ENCODE data around the gene RNF135.
"Not testable (repeated sequence)": the region's sequence is repeated elsewhere in the genome, so short reads cannot be mapped to it uniquely, and the experiment has no call there.

The RNF135 gene

GRCh38 chr17:30956764-30957374, 14.0 kb upstream of the RNF135 start:
- no peak for DNase-seq

DNA sequence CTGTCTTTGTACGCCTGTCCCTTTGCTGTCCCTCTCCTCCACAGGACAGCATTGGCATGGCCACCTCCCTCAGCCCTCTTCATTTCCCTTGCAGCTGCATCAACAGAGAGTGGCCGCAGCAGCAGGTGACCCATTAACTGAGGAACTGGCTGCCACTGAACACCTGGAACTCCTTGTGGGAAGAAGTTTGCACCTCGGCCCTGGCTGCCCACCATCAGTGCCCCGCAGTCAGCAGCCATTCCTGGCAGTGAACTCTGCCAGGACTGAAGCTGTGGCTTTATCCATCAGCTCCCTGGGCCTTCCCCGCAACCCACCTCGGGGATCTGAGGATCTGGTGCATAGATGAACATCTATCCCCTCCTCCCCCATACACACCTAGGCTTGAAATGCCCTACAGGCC, 13.1 kb upstream of the RNF135 start:
- no peak for DNase-seq

GRCh38 chr17:30958187-30958586, 12.7 kb upstream of the RNF135 start:
- DNase-seq = no peak

GRCh38 chr17:30961209-30962188, 9.3 kb upstream of the RNF135 start:
- no peak for DNase-seq

DNA sequence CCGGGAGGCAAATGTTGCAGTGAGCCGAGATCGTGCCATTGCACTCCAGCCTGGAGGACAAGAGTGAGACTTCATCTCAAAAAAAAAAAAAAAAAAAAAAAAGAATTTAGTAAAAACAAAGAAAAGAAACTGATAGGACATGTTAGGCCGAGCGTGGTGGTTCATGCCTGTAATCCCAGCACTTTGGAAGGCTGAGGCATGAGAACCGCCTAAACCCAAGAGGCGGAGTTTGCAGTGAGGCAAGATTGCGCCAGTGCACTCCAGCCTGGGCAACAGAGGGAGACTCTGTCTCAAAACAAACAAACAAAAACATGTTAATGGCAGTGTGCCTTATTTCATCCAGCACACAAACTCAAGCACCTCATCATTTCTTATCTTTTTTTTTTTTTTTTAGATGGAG, 6.5 kb upstream of the RNF135 start:
- DNase-seq = not testable (repeated sequence)

DNA sequence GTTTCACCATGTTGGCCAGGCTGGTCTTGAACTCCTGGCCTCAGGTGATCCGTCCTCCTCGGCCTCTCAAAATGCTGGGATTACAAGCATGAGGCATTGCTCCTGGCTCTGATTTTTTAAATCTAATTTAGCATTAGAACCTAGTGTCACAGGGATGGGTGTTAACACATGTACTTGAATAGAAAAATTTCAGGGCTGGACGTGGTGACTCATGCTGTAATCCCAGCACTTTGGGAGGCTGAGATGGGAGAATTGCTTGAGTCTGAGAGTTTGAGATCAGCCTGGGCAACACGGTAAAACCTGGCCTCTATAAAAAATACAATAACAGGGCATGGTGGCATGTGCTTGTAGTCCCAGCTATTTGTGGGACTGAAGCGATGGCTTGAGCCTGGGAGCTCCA, 6.0 kb upstream of the RNF135 start:
- no peak for DNase-seq

- DNase-seq = no peak
Measured at GRCh38 chr17:30965686-30966085, 5.2 kb upstream of the RNF135 start.

DNA sequence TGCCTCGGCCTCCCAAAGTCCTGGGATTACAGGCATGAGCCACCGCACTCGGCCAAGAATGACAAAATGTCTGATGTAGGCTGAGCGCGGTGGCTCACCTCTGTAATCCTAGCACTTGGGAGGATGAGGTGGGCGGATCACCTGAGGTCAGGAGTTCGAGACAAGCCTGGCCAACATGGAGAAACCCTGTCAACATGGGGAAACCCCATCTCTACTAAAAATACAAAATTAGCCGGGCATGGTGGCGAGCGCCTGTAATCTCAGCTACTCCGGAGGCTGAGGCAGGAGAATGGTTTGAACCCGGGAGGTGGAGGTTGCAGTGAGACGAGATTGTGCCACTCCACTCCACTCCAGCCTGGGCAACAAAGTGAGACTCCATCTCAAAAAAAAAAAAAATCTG, 2.9 kb upstream of the RNF135 start:
- not testable (repeated sequence) for DNase-seq

GRCh38 chr17:30969989-30970830, 629 bp upstream of the RNF135 start:
- no peak for DNase-seq

- DNase-seq = peak; percentile 26
Measured at GRCh38 chr17:30975042-30975820, 4.4 kb downstream of the RNF135 start.

DNA sequence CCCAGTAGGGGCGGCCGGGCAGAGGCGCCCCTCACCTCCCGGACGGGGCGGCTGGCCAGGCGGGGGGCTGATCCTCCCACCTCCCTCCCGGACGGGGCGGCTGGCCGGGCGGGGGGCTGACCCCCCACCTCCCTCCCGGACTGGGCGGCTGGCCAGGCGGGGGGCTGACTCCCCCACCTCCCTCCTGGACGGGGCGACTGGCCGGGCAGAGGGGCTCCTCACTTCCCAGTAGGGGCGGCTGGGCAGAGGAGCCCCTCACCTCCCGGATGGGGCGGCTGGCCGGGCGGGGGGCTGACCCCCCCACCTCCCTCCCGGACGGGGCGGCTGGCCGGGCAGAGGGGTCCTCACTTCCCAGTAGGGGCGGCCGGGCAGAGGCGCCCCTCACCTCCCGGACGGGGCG, 9.1 kb downstream of the RNF135 start:
- DNase-seq = not testable (repeated sequence)

- no peak for DNase-seq
Measured at GRCh38 chr17:30981531-30982519, 11.0 kb downstream of the RNF135 start.

GRCh38 chr17:30982855-30983254, 12.0 kb downstream of the RNF135 start:
- DNase-seq = no peak

DNA sequence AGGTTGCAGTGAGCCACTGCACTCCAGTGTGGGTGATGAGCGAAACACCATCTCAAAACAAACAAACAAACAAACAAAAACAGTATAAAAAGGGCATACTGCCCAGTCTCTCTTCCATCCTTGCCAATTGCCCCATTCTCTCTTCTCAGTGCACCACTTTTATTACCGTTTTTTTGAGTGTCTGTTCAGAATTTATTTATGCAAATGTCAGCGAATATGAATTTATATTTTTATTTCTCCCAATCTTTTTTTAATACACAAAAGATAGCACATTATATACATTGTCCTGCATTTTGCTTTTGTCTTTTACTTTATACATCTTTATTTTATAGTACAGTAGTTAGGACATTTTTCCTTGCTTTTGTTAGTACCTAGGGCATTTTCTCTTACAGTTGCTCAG, 19.6 kb downstream of the RNF135 start:
- DNase-seq = no peak

DNA sequence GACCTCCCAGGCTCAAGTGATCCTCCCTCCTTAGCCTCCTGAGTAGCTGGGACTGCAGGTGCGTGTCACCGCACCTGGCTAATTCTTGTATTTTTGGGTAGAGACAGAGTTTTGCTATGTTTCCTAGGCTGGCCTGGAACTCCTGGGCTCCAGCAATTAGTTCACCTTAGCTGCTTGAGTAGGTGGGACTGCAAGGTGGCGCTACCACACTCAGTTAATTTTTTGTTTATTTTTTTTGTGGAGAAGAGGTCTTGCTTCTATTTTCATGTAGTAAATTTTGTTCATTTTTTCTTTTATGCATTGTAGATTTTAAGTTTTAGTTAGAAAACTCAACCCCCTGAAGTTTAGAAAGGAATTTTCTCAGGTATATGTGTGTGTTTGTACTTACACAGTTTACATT, 21.7 kb downstream of the RNF135 start:
- no peak for DNase-seq

- no peak for DNase-seq
Measured at GRCh38 chr17:30995347-30995746, 24.5 kb downstream of the RNF135 start.

GRCh38 chr17:30996486-30996885, 25.6 kb downstream of the RNF135 start:
- no peak for DNase-seq

DNA sequence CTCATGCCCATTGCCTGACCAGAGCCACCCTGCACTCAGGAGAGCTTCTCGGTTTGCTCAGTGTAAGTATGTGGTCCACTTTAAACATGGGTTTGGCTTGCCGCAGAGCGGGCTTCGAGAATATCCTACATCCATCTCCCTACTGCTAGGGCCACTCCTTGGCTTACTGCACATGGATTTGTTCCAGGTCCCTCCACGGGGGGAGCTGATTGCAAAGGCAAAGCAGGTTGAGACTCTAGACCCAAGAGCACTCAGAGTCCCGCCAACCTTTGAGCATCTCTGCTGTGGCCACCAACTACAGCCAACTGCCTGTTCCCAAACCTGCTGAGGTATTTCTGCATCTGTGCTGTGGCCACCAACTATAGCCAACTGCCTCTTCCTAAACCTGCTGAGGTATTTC, 26.4 kb downstream of the RNF135 start:
- no peak for DNase-seq

GRCh38 chr17:30997842-30998241, 27.0 kb downstream of the RNF135 start:
- no peak for DNase-seq

GRCh38 chr17:31002047-31002446, 31.2 kb downstream of the RNF135 start:
- DNase-seq = no peak

DNA sequence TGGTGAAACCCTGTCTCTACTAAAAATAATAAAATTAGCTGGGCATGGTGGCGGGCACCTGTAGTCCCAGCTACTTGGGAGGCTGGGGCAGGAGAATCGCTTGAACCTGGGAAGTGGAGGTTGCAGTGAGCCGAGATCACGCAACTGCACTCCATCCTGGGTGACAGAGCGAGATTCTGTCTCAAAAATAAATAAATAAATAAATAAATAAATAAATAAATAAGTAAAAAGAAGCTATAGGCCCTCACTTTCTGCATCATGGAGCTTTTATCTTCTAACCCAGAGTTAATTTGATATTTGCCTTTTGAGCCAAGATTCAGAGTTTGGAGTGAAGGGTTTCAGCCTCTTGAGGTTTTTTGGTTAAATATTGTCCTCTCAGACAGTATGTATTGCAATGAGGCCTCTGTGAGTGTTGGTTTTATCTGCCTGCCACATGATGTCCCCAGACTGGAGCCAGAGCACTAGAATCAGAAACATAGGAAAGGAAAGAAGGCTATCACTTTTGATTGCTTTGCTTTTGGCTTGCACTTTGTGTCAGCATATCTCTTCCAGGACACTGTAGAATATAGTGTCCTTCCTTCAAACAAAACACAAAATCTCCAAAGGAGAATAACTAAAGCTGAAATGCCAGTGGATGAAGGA, 32.5 kb downstream of the RNF135 start:
- no peak for DNase-seq
